BE2C (cell line): ENCODE measurements around the gene PTGDS.

Experiments
- DNase-seq: peaks from one replicate; pipeline ENCODE4 v3.0.0-alpha.2; 2020
- H3K27me3 ChIP-seq: fragments of 250-450 bp; sonication (Bioruptor Pico); 2 replicates; pipeline ENCODE4 v1.5.1; 2020; ENCODE audit warnings: mild to moderate bottlenecking
- H3K36me3 ChIP-seq: fragments of 250-450 bp; sonication (Bioruptor Pico); 2 replicates; pipeline ENCODE4 v1.5.1; 2020; ENCODE audit warnings: mild to moderate bottlenecking
- H3K4me1 ChIP-seq: fragments of 250-450 bp; sonication (Bioruptor Pico); 2 replicates; pipeline ENCODE4 v1.5.1; 2020
- H3K4me3 ChIP-seq: 2 replicates; pipeline ENCODE4 v1.5.1; 2011; ENCODE audit warnings: low read depth, low read length
- H3K9me3 ChIP-seq: fragments of 250-450 bp; sonication (Bioruptor Pico); 2 replicates; pipeline ENCODE4 v1.5.1; 2020
- CTCF ChIP-seq: IDR thresholded peaks from 2 replicates; pipeline ENCODE4 v1.5.1; 2012; ENCODE audit warnings: mild to moderate bottlenecking, low read depth, low read length

The PTGDS gene

GRCh38 chr9:136956604-136957003 lies 20.7 kb upstream of the PTGDS start:
- DNase-seq: no peak
- no peak for TF ChIP-seq CTCF
- H3K36me3 ChIP-seq: no peaks in the 10 kb centered on the region
- no peaks in the 10 kb centered on the region for H3K27me3 ChIP-seq
- H3K9me3 ChIP-seq: no peaks in the 10 kb centered on the region
- H3K4me3 ChIP-seq: no peak overlapping the region
- peaks cover 5% of the 10 kb centered on the region; the same call in 1 of the 2 replicates for H3K4me1 ChIP-seq

GRCh38 chr9:136957461-136957860 lies 19.8 kb upstream of the PTGDS start:
- Histone ChIP-seq H3K27me3 (no peaks in the 10 kb centered on the region), H3K36me3 (no peaks in the 10 kb centered on the region)
- no peak for TF ChIP-seq CTCF

GRCh38 chr9:136957901-136958300 lies 19.4 kb upstream of the PTGDS start:
- Histone ChIP-seq H3K9me3 (no peaks in the 10 kb centered on the region), H3K4me1 (no peaks in the 10 kb centered on the region), H3K36me3 (no peaks in the 10 kb centered on the region), H3K4me3 (no peak overlapping the region), H3K27me3 (no peaks in the 10 kb centered on the region)
- DNase-seq: no peak
- TF ChIP-seq CTCF: no peak

More at GRCh38 chr9:136957461-136957860, 19.8 kb upstream of the PTGDS start:
- Histone ChIP-seq H3K4me1 (no peaks in the 10 kb centered on the region), H3K4me3 (no peak overlapping the region), H3K9me3 (no peaks in the 10 kb centered on the region)
- no peak for DNase-seq

- H3K9me3 ChIP-seq: no peaks in the 10 kb centered on the region
- no peak for TF ChIP-seq CTCF
- H3K4me3 ChIP-seq: no peak overlapping the region
- no peaks in the 10 kb centered on the region for H3K27me3 ChIP-seq
- no peaks in the 10 kb centered on the region for H3K4me1 ChIP-seq
- no peaks in the 10 kb centered on the region for H3K36me3 ChIP-seq
- no peak for DNase-seq
These were observed 18.8 kb upstream of the PTGDS start for GRCh38 chr9:136958473-136958872.

- no peak overlapping the region for H3K4me3 ChIP-seq
- H3K36me3 ChIP-seq: no peaks in the 10 kb centered on the region
- no peaks in the 10 kb centered on the region for H3K9me3 ChIP-seq
- no peak for TF ChIP-seq CTCF
- no peak for DNase-seq
- H3K4me1 ChIP-seq: no peaks in the 10 kb centered on the region
- H3K27me3 ChIP-seq: no peaks in the 10 kb centered on the region
These were observed 18.1 kb upstream of the PTGDS start for GRCh38 chr9:136958898-136959850.

- Histone ChIP-seq H3K4me3 (no peak overlapping the region), H3K27me3 (no peaks in the 10 kb centered on the region)
These were observed 16.9 kb upstream of the PTGDS start for GRCh38 chr9:136960212-136960937.

More at GRCh38 chr9:136960212-136960937, 16.9 kb upstream of the PTGDS start:
- no peak for DNase-seq
- no peaks in the 10 kb centered on the region for H3K36me3 ChIP-seq
- no peaks in the 10 kb centered on the region for H3K4me1 ChIP-seq
- no peak for TF ChIP-seq CTCF
- no peaks in the 10 kb centered on the region for H3K9me3 ChIP-seq
